CD4-positive, alpha-beta T cell treated with Interleukin-2 at 100 ng/mL for 4 hours (primary cell): ENCODE measurements around the gene CNOT6.

Source experiments
- DNase-seq: peaks from one replicate; pipeline ENCODE4 v3.0.0-alpha.2; 2020; ENCODE audit warnings: low spot score

The CNOT6 gene

DNA sequence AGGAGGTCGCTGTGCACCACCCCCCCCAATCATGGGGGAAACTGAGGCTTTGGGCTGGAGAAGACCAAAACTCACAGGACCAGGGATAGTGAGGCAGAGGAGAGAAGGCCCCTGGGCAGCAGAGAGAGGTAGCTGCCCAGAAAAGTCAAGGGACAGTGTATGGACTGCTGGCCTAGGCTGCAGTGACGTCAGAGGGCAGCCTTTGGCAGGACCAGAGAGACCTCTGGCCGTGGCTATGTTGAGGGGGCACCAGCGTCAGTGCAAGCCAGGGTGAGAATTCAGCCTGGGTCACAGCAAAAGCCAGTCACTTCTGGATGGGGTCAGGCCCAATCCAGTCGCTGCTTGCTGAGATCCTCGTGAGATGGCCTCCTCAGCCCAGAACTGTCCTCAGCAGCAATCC lies 128.7 kb downstream of the CNOT6 start:
- DNase-seq = no peak

DNA sequence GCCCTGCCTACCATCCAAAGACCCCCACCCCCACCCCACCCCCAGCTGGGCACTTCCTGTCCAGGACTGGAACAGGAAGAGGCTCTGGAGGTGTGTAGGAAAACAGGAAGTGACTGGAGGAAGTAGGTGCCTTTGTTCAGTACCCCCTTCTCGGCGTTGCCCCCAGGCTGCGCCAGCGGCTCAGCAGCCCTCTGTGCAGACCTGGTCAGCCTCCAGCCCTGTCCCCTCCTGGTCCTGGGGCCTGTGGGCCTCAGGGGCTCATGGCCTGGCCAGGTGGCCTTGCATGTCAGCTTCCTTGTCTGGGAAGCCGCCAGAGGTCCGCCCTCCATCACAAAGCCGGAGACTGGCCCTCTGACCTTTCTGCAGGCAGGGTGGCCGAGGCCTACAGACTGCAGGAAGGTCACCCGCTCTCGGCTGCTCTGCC lies 129.2 kb downstream of the CNOT6 start:
- DNase-seq = no peak

GRCh38 chr5:180623844-180624243 lies 129.7 kb downstream of the CNOT6 start:
- DNase-seq = no peak

- no peak for DNase-seq
Measured at GRCh38 chr5:180624587-180624986, 130.4 kb downstream of the CNOT6 start.

GRCh38 chr5:180625125-180625790 lies 131.1 kb downstream of the CNOT6 start:
- DNase-seq = no peak

DNA sequence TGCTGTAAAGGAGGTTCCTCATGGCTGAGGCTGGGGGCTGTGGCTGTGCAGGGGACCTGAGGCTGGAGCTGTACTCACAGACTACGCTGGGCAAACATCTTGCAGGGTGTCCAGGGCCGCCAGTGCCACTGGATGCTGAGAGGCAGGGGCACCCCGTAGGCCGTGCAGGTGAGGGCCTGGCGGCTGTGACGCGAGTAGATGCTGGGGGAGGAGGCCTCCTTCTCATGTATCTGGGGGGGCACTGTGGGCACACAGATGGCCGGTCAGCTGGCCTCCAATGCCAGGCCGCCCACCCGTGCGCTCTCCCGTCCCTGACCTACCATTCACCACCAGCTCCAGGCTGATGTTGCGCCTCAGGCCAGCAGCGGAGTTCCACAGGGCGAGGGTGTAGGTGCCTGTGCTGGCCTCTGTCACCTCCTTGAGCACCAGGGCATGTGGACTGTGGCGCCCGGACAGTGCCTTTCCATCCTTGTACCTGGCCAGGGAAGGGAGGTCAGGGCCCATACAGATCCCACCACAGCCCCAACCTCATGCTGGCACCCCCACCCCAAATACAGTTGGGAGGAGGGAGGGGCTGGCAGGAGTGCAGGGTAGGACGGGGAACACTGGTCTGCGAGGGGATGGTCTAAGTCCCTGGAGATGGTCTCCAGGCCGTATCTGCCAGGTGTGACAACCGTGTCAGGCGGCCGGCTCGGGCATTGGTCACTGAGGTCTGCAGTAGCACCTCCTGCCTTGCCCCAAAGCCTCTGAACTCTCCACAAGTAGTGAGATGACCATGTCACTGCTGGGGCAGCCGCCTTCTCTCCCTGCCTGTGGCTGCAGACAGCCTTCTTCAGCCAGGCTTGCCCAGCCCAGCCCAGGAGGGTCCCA lies 131.8 kb downstream of the CNOT6 start:
- no peak for DNase-seq

DNA sequence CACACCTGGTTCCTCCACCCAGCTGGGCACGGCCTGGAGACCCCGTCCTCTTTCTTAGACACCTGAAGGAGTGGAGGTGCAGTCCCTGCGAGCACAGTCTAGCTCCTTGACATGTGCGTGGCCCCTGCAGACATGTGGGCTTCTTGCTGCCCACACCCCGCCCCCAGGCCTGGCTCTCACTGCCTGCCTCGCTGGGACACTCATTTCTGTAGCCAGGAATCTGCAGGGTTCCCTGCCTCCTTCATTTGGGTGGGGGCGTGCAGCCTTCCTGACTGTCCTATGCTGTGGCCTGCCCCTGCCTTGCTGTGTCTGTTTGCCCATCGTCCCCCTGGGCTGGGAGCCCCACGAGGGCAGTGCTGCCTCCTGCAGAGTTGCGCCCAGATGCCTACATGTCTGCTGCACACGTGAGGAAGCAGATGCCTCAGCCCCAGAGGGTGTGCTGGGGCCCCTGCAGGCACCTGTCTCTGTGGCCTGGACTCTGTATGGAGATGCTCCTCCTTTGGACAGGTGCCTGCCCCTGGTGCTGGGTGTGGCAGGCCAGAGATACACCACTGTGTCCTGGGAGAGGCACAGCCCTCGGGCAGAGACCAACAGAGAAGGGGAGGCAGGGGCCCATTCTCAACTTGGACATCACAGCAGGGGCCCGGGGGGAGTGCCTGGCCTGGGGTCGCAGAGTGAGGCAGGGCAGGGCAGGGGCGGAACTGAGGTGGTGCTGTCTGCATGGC lies 132.6 kb downstream of the CNOT6 start:
- no peak for DNase-seq

- DNase-seq = no peak
Measured at GRCh38 chr5:180627386-180628120, 133.4 kb downstream of the CNOT6 start.
